ENCODE measurements around the gene SV2B.
A peak's percentile ranks its signal among the peaks of the same experiment; 100 is the strongest.

SV2B gene

GRCh38 chr15:91196768-91197167 lies 96.7 kb downstream of the SV2B start:
- no peak for DNase-seq

- no peak for DNase-seq
Observed at GRCh38 chr15:91199511-91199910, 99.5 kb downstream of the SV2B start.

GRCh38 chr15:91200101-91200754 lies 100.2 kb downstream of the SV2B start:
- DNase-seq, result no peak

GRCh38 chr15:91202510-91203102 lies 102.5 kb downstream of the SV2B start:
- no peak for DNase-seq

- no peak for DNase-seq
Observed at GRCh38 chr15:91203619-91204203, 103.7 kb downstream of the SV2B start.

GRCh38 chr15:91208371-91208770 lies 108.3 kb downstream of the SV2B start:
- peak; percentile 44 for DNase-seq

GRCh38 chr15:91209318-91209717 lies 109.3 kb downstream of the SV2B start:
- no peak for DNase-seq

GRCh38 chr15:91209726-91210125 lies 109.7 kb downstream of the SV2B start:
- no peak for DNase-seq

GRCh38 chr15:91214675-91215590 lies 114.9 kb downstream of the SV2B start:
- no peak for DNase-seq

- DNase-seq, result no peak
Observed at GRCh38 chr15:91216000-91216399, 115.9 kb downstream of the SV2B start.

- no peak for DNase-seq
Observed at GRCh38 chr15:91219206-91219605, 119.1 kb downstream of the SV2B start.

- DNase-seq, result no peak
Observed at GRCh38 chr15:91222052-91222451, 122.0 kb downstream of the SV2B start.

- no peak for DNase-seq
Observed at GRCh38 chr15:91223863-91224262, 123.8 kb downstream of the SV2B start.

- no peak for DNase-seq
Observed at GRCh38 chr15:91224755-91225380, 124.8 kb downstream of the SV2B start.

GRCh38 chr15:91225741-91226140 lies 125.7 kb downstream of the SV2B start:
- DNase-seq, result no peak

GRCh38 chr15:91227117-91227516 lies 127.1 kb downstream of the SV2B start:
- DNase-seq, result no peak

GRCh38 chr15:91227766-91228165 lies 127.7 kb downstream of the SV2B start:
- DNase-seq, result no peak

GRCh38 chr15:91228383-91228782 lies 128.3 kb downstream of the SV2B start:
- DNase-seq, result no peak

GRCh38 chr15:91228890-91229289 lies 128.8 kb downstream of the SV2B start:
- DNase-seq, result no peak

- no peak for DNase-seq
Observed at GRCh38 chr15:91231703-91232102, 131.6 kb downstream of the SV2B start.

- no peak for DNase-seq
Observed at GRCh38 chr15:91234759-91235158, 134.7 kb downstream of the SV2B start.

GRCh38 chr15:91235376-91235775 lies 135.3 kb downstream of the SV2B start:
- no peak for DNase-seq

- no peak for DNase-seq
Observed at GRCh38 chr15:91237445-91237844, 137.4 kb downstream of the SV2B start.

All from NCI-H2171 (cell line).